ENCODE measurements around the gene PYROXD2. TPM values are rescaled to one million over a fixed set of nuclear protein-coding genes. Genes with fewer than 3 reads are reported as not detected.
A peak's percentile ranks its signal among the peaks of the same experiment; 100 is the strongest.

The PYROXD2 gene
- polyA plus RNA-seq, 1 experiment: 23.1 TPM

- H3K27me3 ChIP-seq (ENCODE audit: control insufficient read depth, insufficient read depth, low read length): no peaks in the 10 kb centered on the region
- no peak for TF ChIP-seq CTCF (IDR thresholded peaks at IDR 0.05; ENCODE audit: insufficient read depth, low read depth, low read length)
- ChIA-PET CTCF (interaction anchor here (1.0 to 1.3 kb wide), 2 partner anchors 21 to 205 kb away, joined by 3 to 4 read pairs; no protein-coding TSS in a partner anchor), POLR2A (no interaction called here)
- peak overlapping the region; percentile 77 for H3K4me3 ChIP-seq (ENCODE audit: low read depth, low read length)
- peaks cover 10% of the 10 kb centered on the region for H3K36me3 ChIP-seq (ENCODE audit: control insufficient read depth, insufficient read depth, low read length)
- DNase-seq (ENCODE audit: low read depth): no peak
Observed at GRCh38 chr10:98446151-98446660, 31.2 kb upstream of the PYROXD2 start.

- POLR2A ChIA-PET: no interaction called here
- Histone ChIP-seq H3K36me3 (ENCODE audit: control insufficient read depth, insufficient read depth, low read length) (peaks cover 10% of the 10 kb centered on the region), H3K27me3 (ENCODE audit: control insufficient read depth, insufficient read depth, low read length) (no peaks in the 10 kb centered on the region), H3K4me3 (ENCODE audit: low read depth, low read length) (peak overlapping the region; percentile 77)
- no peak for DNase-seq (ENCODE audit: low read depth)
- CTCF ChIA-PET: interaction anchor here (2.2 kb wide), 1 partner anchor 20 kb away, joined by 7 read pairs; no protein-coding TSS in a partner anchor
- TF ChIP-seq CTCF (IDR thresholded peaks at IDR 0.05; ENCODE audit: insufficient read depth, low read depth, low read length): no peak
Observed at GRCh38 chr10:98445200-98445812, 30.3 kb upstream of the PYROXD2 start.

GRCh38 chr10:98444314-98445006 is 29.5 kb upstream of the PYROXD2 start:
- DNase-seq (ENCODE audit: low read depth): no peak
- TF ChIP-seq CTCF (IDR thresholded peaks at IDR 0.05; ENCODE audit: insufficient read depth, low read depth, low read length): no peak
- ChIA-PET POLR2A (no interaction called here), CTCF (interaction anchor here (2.2 kb wide), 1 partner anchor 19 kb away, joined by 7 read pairs; no protein-coding TSS in a partner anchor)
- Histone ChIP-seq H3K27me3 (ENCODE audit: control insufficient read depth, insufficient read depth, low read length) (no peaks in the 10 kb centered on the region), H3K4me3 (ENCODE audit: low read depth, low read length) (no peak overlapping the region), H3K36me3 (ENCODE audit: control insufficient read depth, insufficient read depth, low read length) (peaks cover 10% of the 10 kb centered on the region)

GRCh38 chr10:98438715-98439114 is 23.7 kb upstream of the PYROXD2 start:
- no peak for DNase-seq (ENCODE audit: low read depth)
- ChIA-PET CTCF (no interaction called here), POLR2A (no interaction called here)
- Histone ChIP-seq H3K27me3 (ENCODE audit: control insufficient read depth, insufficient read depth, low read length) (no peaks in the 10 kb centered on the region), H3K4me3 (ENCODE audit: low read depth, low read length) (no peak overlapping the region), H3K36me3 (ENCODE audit: control insufficient read depth, insufficient read depth, low read length) (peaks cover 19% of the 10 kb centered on the region)
- no peak for TF ChIP-seq CTCF (IDR thresholded peaks at IDR 0.05; ENCODE audit: insufficient read depth, low read depth, low read length)

- Histone ChIP-seq H3K27me3 (ENCODE audit: control insufficient read depth, insufficient read depth, low read length) (no peaks in the 10 kb centered on the region), H3K36me3 (ENCODE audit: control insufficient read depth, insufficient read depth, low read length) (peaks cover 19% of the 10 kb centered on the region), H3K4me3 (ENCODE audit: low read depth, low read length) (no peak overlapping the region)
- DNase-seq (ENCODE audit: low read depth): no peak
- CTCF ChIA-PET: interaction anchor here (0.7 to 3.7 kb wide), 2 partner anchors 11 to 22 kb away, joined by 3 to 29 read pairs; partner anchors contain the start of gene PYROXD2
- POLR2A ChIA-PET: no interaction called here
- no peak for TF ChIP-seq CTCF (IDR thresholded peaks at IDR 0.05; ENCODE audit: insufficient read depth, low read depth, low read length)
Observed at GRCh38 chr10:98436704-98437103, 21.7 kb upstream of the PYROXD2 start.
